ENCODE data around the gene MIEN1. TPM values are rescaled to one million over a fixed set of nuclear protein-coding genes. Genes with fewer than 3 reads are reported as not detected.
"Not testable (repeated sequence)": the region's sequence is repeated elsewhere in the genome, so short reads cannot be mapped to it uniquely, and the experiment has no call there.

The MIEN1 gene
- total RNA-seq, 2 donors from 2014 or later: 74.1 to 103 TPM

DNA sequence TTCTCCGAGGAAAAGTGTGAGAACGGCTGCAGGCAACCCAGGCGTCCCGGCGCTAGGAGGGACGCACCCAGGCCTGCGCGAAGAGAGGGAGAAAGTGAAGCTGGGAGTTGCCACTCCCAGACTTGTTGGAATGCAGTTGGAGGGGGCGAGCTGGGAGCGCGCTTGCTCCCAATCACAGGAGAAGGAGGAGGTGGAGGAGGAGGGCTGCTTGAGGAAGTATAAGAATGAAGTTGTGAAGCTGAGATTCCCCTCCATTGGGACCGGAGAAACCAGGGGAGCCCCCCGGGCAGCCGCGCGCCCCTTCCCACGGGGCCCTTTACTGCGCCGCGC lies 30.5 kb downstream of the MIEN1 start, which contains the start of gene ERBB2:
Gene ERBB2, plus strand, starts transcription at position 247 of the 330 bp plus-strand sequence. CDS start 175 bp downstream, outside the sequence.
- H3K27ac ChIP-seq: peak within 1 kb of the TSS; percentile 82
- no peaks in the 10 kb centered on the region for H3K36me3 ChIP-seq
- H3K4me1 ChIP-seq: peaks cover 7% of the 10 kb centered on the region
- intact Hi-C loops (cut with DNase I): no loop called here
- TF ChIP-seq, protein P1, sequence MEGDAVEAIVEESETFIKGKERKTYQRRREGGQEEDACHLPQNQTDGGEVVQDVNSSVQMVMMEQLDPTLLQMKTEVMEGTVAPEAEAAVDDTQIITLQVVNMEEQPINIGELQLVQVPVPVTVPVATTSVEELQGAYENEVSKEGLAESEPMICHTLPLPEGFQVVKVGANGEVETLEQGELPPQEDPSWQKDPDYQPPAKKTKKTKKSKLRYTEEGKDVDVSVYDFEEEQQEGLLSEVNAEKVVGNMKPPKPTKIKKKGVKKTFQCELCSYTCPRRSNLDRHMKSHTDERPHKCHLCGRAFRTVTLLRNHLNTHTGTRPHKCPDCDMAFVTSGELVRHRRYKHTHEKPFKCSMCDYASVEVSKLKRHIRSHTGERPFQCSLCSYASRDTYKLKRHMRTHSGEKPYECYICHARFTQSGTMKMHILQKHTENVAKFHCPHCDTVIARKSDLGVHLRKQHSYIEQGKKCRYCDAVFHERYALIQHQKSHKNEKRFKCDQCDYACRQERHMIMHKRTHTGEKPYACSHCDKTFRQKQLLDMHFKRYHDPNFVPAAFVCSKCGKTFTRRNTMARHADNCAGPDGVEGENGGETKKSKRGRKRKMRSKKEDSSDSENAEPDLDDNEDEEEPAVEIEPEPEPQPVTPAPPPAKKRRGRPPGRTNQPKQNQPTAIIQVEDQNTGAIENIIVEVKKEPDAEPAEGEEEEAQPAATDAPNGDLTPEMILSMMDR (IDR thresholded peaks at IDR 0.05): no peak
- H3K4me3 ChIP-seq: peak within 1 kb of the TSS; percentile 72
- H3K9me3 ChIP-seq: no peaks in the 10 kb centered on the region
- H3K27me3 ChIP-seq: no peaks in the 10 kb centered on the region
- DNase-seq: peak; percentile 90
- H3K9ac ChIP-seq (ENCODE audit: low read depth in 2 of 2, low read length in 2 of 2): peak within 1 kb of the TSS; percentile 92 to 99

DNA sequence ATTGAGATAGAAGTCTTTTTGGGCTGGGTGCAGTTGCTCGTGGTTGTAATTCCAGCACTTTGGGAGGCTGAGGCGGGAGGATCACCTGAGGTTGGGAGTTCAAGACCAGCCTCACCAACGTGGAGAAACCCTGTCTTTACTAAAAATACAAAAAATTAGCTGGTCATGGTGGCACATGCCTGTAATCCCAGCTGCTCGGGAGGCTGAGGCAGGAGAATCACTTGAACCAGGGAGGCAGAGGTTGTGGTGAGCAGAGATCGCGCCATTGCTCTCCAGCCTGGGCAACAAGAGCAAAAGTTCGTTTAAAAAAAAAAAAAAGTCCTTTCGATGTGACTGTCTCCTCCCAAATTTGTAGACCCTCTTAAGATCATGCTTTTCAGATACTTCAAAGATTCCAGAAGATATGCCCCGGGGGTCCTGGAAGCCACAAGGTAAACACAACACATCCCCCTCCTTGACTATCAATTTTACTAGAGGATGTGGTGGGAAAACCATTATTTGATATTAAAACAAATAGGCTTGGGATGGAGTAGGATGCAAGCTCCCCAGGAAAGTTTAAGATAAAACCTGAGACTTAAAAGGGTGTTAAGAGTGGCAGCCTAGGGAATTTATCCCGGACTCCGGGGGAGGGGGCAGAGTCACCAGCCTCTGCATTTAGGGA lies 31.0 kb downstream of the MIEN1 start:
- Histone ChIP-seq H3K27ac (peak overlapping the region; percentile 82), H3K4me3 (peak overlapping the region; percentile 72), H3K9ac (ENCODE audit: low read depth in 2 of 2, low read length in 2 of 2) (peak overlapping the region; percentile 3 to 99)
- H3K9me3 ChIP-seq; DNase-seq; H3K4me1 ChIP-seq; H3K36me3 ChIP-seq; intact Hi-C loops (cut with DNase I); H3K27me3 ChIP-seq: not testable (repeated sequence)

DNA sequence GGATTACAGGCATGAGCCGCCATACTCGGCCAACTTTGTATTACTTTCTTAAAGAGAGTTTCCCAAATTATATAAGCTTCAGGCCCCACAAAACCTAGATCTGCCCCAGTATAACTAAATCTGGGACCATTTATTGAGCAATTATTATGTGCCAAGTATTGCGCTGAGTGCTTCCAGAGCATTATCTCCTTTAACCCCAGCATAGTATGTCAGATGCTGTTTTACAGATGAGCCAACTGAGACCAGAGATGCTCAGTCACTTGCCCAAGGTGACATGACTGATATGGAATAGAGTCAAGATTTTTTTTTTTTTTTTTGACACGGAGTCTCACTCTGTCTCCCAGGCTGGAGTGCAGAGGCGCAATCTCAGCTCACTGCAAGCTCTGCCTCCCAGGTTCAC lies 32.4 kb downstream of the MIEN1 start:
- H3K36me3 ChIP-seq: no peaks in the 10 kb centered on the region
- H3K27me3 ChIP-seq: no peaks in the 10 kb centered on the region
- H3K9ac ChIP-seq (ENCODE audit: low read depth in 2 of 2, low read length in 2 of 2): no peak overlapping the region
- intact Hi-C loops (cut with DNase I): no loop called here
- TF ChIP-seq, protein P1 (IDR thresholded peaks at IDR 0.05): no peak
- H3K4me3 ChIP-seq: no peak overlapping the region
- H3K9me3 ChIP-seq: no peaks in the 10 kb centered on the region
- no peak overlapping the region for H3K27ac ChIP-seq
- peaks cover 4% of the 10 kb centered on the region for H3K4me1 ChIP-seq
- DNase-seq: no peak

DNA sequence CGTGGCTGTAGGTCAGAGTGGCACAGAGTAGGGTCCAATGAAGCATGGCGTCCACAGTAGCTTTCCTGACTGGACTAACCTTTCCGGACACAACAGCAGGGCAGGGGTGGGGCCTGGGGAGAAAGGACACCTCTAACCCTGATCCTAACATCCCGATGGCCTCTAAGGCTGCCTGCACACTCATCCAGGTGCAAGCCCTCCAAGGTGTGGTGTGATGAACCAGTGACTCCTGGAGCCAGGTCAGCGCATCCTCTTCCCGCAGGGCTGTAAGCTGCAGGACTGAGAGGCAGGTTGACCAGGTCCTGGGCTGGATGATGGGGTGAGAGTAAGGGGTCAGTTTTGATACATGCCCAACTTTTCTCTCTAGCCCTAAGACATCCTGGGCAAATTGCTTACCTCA lies 33.6 kb downstream of the MIEN1 start:
- no peaks in the 10 kb centered on the region for H3K9me3 ChIP-seq
- no peak overlapping the region for H3K27ac ChIP-seq
- DNase-seq: no peak
- H3K36me3 ChIP-seq: no peaks in the 10 kb centered on the region
- intact Hi-C loops (cut with DNase I): no loop called here
- H3K4me3 ChIP-seq: no peak overlapping the region
- peaks cover under 1% of the 10 kb centered on the region for H3K4me1 ChIP-seq
- TF ChIP-seq, protein P1 (IDR thresholded peaks at IDR 0.05): no peak
- H3K9ac ChIP-seq (ENCODE audit: low read depth in 2 of 2, low read length in 2 of 2): no peak overlapping the region
- no peaks in the 10 kb centered on the region for H3K27me3 ChIP-seq

DNA sequence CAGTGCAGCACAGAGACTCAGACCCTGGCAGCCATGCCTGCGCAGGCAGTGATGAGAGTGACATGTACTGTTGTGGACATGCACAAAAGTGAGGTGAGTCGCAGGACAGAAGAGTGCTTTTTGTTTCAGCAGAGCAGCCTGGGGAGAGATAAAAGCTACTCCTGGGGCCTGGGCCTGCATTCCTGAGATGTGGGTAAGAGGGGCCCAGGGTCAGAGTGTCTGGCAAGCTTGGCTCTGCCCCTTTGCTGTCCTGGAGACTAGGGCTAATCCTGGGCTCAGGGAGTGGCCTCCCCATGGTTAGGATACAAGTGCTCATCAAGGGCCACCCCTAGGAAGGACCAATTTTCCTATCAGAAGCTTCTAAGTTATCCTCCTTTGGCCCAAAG lies 35.2 kb downstream of the MIEN1 start:
- H3K27me3 ChIP-seq: no peaks in the 10 kb centered on the region
- no peaks in the 10 kb centered on the region for H3K9me3 ChIP-seq
- no peaks in the 10 kb centered on the region for H3K36me3 ChIP-seq
- H3K27ac ChIP-seq: no peak overlapping the region
- H3K9ac ChIP-seq (ENCODE audit: low read depth in 2 of 2, low read length in 2 of 2): peak overlapping the region in 1 of 2 donors; percentile 21
- H3K4me1 ChIP-seq: no peaks in the 10 kb centered on the region
- no peak for DNase-seq
- no peak overlapping the region for H3K4me3 ChIP-seq
- TF ChIP-seq, protein P1 (IDR thresholded peaks at IDR 0.05): no peak
- intact Hi-C loops (cut with DNase I): no loop called here

DNA sequence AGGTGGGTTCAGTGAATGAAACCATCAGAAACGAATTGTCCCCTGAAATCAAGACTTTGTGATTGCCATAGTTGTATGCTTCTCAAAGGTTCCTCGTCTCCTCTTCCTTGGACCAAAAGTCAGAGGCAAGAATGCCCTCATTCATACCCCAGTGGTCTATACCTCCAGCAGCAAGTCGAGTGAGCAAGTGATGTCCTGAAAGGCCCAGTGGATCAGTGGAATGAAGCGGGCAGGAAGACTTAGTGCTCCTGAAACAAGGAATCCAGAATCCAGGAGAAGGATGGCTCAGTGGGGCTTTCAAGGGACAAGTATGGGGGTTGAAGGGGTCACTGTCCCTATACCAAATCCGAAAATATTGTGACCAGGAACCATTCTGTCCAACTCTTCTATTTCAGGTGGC lies 35.7 kb downstream of the MIEN1 start:
- TF ChIP-seq, protein P1 (IDR thresholded peaks at IDR 0.05): no peak
- intact Hi-C loops (cut with DNase I): no loop called here
- Histone ChIP-seq H3K9me3 (no peaks in the 10 kb centered on the region), H3K9ac (ENCODE audit: low read depth in 2 of 2, low read length in 2 of 2) (peak overlapping the region in 1 of 2 donors; percentile 21), H3K36me3 (no peaks in the 10 kb centered on the region), H3K4me1 (no peaks in the 10 kb centered on the region), H3K27ac (no peak overlapping the region), H3K27me3 (no peaks in the 10 kb centered on the region), H3K4me3 (no peak overlapping the region)
- DNase-seq: no peak
